Activated T-helper 17 cell treated with anti-CD3 and anti-CD28 coated beads, Interleukin-2, amount 50 U/mL, for 72 hours (primary cell): ENCODE data around the gene LRCH3. TPM values are rescaled to one million over a fixed set of nuclear protein-coding genes. Genes with fewer than 3 reads are reported as not detected.

Experiments
- ATAC-seq: fragments of 150-1000 bp; cut with Tn5 transposase; replicated peaks from 2 replicates; pipeline ENCODE4 v1.10.0; 2021; ENCODE audit warnings: mild to moderate bottlenecking, moderate library complexity
- H3K27ac Mint-ChIP-seq: one replicate; pipeline ENCODE4 v1.8.0; 2022; ENCODE audit warnings: mixed read lengths
- H3K27me3 Mint-ChIP-seq: one replicate; pipeline ENCODE4 v1.8.0; 2022; ENCODE audit warnings: mixed read lengths
- H3K36me3 Mint-ChIP-seq: one replicate; pipeline ENCODE4 v1.8.0; 2022; ENCODE audit warnings: low read depth, mild to moderate bottlenecking, mixed read lengths
- H3K4me1 Mint-ChIP-seq: one replicate; pipeline ENCODE4 v1.8.0; 2022; ENCODE audit warnings: mixed read lengths
- H3K4me3 Mint-ChIP-seq: one replicate; pipeline ENCODE4 v1.8.0; 2022; ENCODE audit warnings: mild to moderate bottlenecking, mixed read lengths
- H3K9me3 Mint-ChIP-seq: one replicate; pipeline ENCODE4 v1.8.0; 2022; ENCODE audit warnings: mixed read lengths
- total RNA-seq, 2 donors: library from RNA; stranded (reverse); gene quantifications; one replicate each; pipeline ENCODE4 v1.2.3, GENCODE V29; 2022

The LRCH3 gene
- total RNA-seq, 2 donors from 2014 or later: 59.2 to 62.8 TPM

DNA sequence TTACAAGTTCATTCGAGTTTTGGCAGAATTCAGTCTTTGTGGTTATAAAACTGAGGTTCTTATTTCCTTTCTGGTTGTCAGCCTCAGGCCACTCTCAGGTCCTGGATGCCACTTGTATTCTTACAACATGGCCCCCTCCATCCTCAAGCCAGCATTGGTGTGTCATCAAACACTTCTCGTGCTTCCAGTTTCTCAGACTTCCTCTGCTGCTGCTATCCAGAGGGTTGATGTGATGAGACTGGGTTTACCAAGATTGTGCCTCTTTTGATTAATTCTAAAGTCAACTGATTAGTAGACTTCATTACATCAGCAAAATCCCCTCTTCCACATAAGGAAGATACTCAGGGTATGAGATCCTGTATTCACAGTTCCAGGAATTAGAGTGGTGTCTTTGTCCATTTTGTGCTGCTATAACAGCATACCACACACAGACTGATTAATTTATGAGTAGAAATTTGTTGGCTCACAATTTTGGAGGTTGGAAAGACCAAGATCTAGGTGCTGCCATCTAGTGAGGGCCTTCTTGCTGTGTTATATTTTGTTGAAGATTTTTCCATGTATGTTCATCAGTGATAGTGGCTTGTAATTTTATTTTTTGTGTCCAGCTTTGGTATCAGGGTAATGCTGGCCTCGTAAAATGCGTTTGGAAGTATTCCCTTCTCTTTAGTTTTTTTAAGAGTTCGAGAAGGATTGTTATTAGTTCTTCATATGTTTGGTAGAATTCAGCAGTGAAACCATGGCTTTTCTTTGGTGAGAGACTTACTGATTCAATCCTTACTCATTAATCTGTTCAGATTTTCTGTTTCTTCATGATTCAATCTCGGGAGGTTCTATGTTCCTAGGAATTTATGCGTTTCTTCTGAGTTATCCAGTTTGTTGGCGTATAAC, 11.1 kb downstream of the LRCH3 start:
- Mint-ChIP-seq H3K27ac (peak overlapping the region; percentile 28), H3K4me3 (peak overlapping the region; percentile 31), H3K36me3 (peaks cover 6% of the 10 kb centered on the region), H3K9me3 (no peaks in the 10 kb centered on the region), H3K27me3 (no peaks in the 10 kb centered on the region), H3K4me1 (peaks cover 37% of the 10 kb centered on the region)
- ATAC-seq: peak; percentile 80

DNA sequence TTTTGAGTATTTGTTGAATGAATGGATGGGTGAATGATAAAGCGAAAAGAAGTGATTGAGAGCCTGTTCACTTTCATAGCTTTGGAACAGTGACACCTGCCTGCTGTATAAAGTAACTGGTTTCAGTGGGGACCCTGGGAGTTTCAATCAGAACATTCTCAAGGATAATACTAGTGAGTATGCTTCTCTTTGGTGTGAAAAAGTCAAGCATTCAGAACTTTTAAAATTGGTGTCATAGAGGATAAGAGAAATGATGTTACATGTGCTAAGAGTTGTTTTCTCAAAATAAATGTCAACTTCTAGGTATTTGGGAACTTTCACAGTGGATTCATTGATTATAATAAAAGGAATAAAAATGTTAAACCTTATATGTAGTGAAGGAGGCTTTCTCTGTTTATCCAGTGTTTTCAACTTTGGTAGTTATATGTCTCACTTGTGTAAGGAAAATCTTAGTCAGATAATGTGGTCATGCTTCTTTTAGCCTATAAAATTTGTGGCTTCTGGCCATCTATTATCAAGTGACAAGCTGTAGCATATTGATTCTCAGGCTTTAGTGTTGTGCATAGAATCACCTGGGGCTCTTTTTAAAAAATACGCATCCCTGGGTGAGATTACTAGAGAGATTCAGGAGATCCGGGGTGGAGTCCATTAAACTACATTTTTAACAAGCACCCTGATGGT, 11.9 kb downstream of the LRCH3 start:
- Mint-ChIP-seq H3K9me3 (no peaks in the 10 kb centered on the region), H3K4me1 (peaks cover 40% of the 10 kb centered on the region), H3K27ac (peak overlapping the region; percentile 28), H3K4me3 (peak overlapping the region; percentile 31), H3K36me3 (peaks cover 6% of the 10 kb centered on the region), H3K27me3 (no peaks in the 10 kb centered on the region)
- peak; percentile 32 for ATAC-seq

DNA sequence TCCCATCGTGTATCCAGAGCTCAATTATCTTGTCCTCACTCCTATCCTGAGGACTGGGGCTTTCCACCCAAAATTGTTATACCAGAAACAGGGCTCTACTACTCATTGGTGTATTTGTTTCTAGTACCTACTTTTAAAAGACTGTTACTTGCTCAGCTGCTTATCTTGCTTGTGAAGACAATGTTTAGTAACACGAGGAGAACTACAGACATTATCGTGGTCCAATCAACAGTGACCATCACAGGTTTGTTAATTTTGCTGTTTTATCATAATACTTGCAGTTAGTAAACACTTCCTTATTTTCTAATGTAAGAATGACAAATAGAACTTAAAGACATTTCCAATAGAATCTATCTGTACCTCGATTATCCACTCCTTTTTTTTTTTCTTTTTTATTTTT, 13.5 kb downstream of the LRCH3 start:
- Mint-ChIP-seq H3K4me1 (peaks cover 44% of the 10 kb centered on the region), H3K4me3 (no peak overlapping the region), H3K27me3 (no peaks in the 10 kb centered on the region), H3K9me3 (no peaks in the 10 kb centered on the region), H3K36me3 (peaks cover 6% of the 10 kb centered on the region), H3K27ac (no peak overlapping the region)
- no peak for ATAC-seq

DNA sequence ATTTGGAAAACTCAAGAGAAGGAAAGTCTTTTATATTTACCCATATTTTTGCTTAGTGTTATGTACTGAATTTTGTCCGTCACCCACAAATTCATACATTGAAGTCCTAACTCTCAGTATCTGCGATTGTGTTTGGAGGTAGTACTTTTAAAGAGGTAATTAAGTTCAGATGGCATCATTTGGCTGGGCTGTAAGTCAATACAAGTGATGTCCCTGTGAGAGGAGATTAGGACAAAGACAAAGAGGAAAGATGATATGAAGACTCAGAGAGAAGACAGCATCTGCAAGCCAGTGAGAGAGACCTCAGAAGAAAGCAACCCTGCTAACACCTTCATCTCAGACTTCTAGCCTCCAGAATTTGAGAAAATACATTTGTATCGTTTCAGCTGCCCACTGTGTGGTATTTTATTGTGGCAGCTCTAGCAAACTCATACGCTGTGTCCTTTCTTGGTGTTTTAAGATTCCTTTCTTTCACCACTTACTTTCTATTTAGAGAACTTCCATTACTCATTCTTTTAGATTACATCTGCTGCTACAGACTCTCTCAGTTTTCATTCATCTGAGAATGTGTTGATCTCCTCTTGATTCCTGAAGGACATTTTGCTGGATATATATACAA, 17.0 kb downstream of the LRCH3 start:
- Mint-ChIP-seq H3K9me3 (no peaks in the 10 kb centered on the region), H3K4me3 (no peak overlapping the region), H3K27ac (peak overlapping the region; percentile 23), H3K36me3 (peaks cover 6% of the 10 kb centered on the region), H3K27me3 (no peaks in the 10 kb centered on the region), H3K4me1 (peaks cover 25% of the 10 kb centered on the region)
- ATAC-seq: peak; percentile 73

DNA sequence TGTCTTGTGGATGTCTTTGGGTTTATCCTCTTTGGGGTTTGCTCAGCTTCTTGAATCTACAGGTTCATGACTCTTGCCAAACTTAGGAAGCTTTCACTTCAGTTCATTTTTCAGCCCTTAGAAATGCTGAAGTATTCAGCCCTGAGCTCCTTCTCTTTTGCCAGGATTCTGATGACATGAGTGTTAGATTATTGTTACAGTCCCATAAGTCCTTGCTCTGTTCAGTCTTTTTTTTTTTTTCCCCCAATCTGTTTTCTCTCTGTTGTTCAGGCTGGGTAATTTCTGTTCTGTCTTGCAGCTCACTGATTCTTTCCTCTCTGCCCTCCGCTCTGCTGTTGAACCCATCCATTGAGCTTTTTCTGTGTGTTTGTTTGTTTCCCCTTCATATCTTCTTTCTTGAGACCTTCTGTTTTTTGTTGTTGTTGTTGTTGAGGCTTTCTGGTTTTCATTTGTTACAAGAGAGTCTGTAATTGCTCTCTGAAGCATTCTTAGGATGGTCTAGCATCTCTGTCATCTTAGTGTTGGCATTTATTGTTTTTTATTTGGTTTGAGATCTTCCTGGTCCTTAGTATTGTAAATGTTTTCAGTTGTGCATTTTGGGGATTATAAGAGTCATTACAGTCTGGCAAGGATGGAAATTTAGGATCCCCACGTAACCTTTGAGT, 18.4 kb downstream of the LRCH3 start:
- Mint-ChIP-seq H3K27ac (peak overlapping the region; percentile 23), H3K4me3 (no peak overlapping the region), H3K4me1 (peaks cover 25% of the 10 kb centered on the region), H3K9me3 (no peaks in the 10 kb centered on the region), H3K36me3 (peaks cover 10% of the 10 kb centered on the region), H3K27me3 (no peaks in the 10 kb centered on the region)
- ATAC-seq: no peak

DNA sequence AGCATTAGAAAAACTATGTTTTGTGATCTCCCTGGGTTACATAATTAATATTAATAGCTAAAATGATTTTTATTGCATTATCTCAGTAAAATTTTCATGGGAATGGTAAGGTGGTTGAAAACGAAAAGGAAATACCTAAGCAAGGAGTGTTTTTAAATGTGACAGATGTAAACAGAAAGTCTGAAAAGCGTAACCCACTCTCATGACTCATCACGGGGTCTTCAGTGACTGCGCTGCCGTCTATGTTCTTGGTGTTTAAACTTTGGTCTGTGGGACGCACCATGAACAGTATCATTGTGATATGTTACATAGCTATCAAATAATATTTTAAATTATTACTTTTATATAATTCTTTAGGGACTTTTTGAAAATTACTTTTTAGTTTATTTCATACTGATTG, 19.8 kb downstream of the LRCH3 start:
- peaks cover 29% of the 10 kb centered on the region for H3K4me1 Mint-ChIP-seq
- H3K27ac Mint-ChIP-seq: no peak overlapping the region

DNA sequence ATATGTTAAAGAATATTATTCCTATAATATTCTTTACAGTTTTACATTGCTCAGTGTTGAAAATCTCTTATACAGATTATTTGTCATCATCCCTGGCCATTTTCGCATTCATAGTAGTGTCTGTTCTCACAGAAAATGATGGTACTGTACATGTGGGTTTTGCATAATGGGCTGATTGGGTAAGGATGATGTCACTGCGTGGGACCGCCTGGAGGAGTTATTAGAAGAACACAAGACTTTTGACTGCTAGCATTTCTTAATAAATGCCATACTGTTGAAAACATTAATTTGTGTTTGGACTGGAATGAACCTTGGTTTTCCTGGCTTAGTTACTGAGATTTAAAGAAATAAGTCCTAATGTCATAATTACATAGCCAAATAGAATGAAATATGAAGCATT, 20.3 kb downstream of the LRCH3 start:
- H3K4me3 Mint-ChIP-seq: no peak overlapping the region
- H3K27ac Mint-ChIP-seq: no peak overlapping the region
- H3K27me3 Mint-ChIP-seq: no peaks in the 10 kb centered on the region
- peaks cover 4% of the 10 kb centered on the region for H3K36me3 Mint-ChIP-seq
- H3K9me3 Mint-ChIP-seq: no peaks in the 10 kb centered on the region
- H3K4me1 Mint-ChIP-seq: peaks cover 29% of the 10 kb centered on the region
- ATAC-seq: no peak

More for the DNA sequence above, 19.8 kb downstream of the LRCH3 start:
- Mint-ChIP-seq H3K36me3 (peaks cover 9% of the 10 kb centered on the region), H3K4me3 (no peak overlapping the region), H3K9me3 (no peaks in the 10 kb centered on the region), H3K27me3 (no peaks in the 10 kb centered on the region)
- ATAC-seq: no peak

DNA sequence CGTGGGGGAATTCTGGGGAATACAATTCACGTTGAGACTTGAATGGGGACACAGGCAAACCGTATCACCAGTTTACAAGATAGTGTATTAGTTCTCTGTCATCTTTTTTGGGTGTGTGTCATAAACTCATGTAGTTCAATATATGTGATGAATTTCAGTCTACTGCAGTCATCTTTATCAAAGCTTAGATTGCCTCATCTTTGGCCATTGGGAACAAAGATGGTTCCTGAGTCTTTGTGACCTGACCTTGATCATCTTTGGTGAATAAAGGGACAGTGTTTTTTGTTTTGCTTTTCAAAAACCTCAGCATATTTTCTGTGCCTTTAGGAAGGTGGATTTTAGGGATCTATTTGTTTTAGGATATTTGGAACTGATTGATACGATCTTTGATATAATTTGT, 23.3 kb downstream of the LRCH3 start:
- no peak for ATAC-seq
- Mint-ChIP-seq H3K36me3 (peaks cover 22% of the 10 kb centered on the region), H3K27ac (no peak overlapping the region), H3K4me1 (peaks cover 9% of the 10 kb centered on the region), H3K4me3 (no peak overlapping the region), H3K9me3 (no peaks in the 10 kb centered on the region), H3K27me3 (no peaks in the 10 kb centered on the region)

DNA sequence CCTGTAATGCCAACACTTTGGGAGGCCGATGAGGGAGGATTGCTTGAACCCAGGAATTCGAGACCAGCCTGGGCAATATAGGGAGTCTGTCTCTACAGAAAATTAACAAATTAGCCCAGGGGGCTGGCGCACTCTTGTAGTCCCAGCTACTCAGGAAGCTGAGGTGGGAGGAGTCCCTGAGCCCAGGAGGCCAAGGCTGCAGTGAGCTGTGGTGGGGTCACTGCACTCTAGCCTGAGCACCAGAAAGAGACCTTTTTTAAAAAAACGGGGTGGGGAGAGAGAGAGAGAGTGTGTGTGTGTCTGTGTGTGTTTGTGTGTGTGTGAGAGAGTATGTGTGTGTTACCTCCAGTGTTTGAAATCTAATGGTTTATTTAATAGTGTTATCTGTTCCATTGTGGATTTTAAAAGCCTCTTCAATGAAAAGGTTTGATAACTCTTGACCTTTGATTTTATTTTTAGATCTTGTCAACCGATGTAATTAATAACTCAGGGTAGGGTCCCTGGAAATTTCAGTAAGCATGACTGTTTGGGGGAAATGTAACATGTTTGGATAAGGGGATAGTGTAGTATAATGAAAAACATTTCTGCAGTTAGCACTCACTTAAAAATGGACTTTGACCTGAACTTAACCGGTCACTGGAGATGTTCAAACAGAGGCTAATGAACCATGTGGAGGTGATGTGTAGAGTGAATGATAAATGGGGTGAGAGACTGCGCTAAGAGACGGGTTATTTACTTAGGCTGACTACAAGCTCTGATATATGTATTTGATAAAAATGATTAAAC, 29.7 kb downstream of the LRCH3 start:
- Mint-ChIP-seq H3K9me3 (no peaks in the 10 kb centered on the region), H3K4me1 (no peaks in the 10 kb centered on the region), H3K36me3 (peaks cover 72% of the 10 kb centered on the region), H3K27me3 (no peaks in the 10 kb centered on the region), H3K4me3 (no peak overlapping the region), H3K27ac (peak overlapping the region; percentile 8)
- ATAC-seq: no peak

DNA sequence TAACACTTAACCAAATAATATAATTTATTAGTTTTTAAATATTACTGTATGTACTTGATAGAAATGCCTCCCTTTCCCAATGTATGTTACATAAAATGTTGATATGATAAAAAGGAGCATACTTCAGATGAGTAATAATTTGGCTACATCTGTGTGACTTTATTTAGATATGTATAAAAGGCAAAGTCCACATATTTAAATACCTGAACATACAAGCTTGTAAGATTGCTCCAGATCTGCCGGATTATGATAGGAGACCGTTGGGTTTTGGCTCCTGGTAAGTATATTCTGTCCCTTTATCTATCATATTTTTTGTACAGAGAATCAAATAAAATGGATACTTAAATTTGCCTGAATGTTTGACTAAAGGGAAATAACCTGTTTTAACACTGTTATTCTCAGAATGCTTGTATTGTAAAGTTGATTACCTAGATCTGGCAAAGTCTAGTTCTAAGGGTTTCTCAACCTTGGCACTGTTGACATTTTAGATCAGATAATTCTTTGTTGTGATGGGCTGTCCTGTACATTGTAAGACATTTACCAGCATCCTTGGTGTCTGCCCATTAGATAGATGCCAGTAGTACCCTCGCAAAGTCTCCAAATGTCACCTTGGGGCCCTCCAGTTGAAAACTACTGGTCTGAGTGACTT, 38.5 kb downstream of the LRCH3 start:
- peak overlapping the region; percentile 58 for H3K27ac Mint-ChIP-seq
- H3K4me3 Mint-ChIP-seq: no peak overlapping the region
- H3K4me1 Mint-ChIP-seq: no peaks in the 10 kb centered on the region
- no peaks in the 10 kb centered on the region for H3K27me3 Mint-ChIP-seq
- no peaks in the 10 kb centered on the region for H3K9me3 Mint-ChIP-seq
- peaks cover 88% of the 10 kb centered on the region for H3K36me3 Mint-ChIP-seq
- no peak for ATAC-seq

DNA sequence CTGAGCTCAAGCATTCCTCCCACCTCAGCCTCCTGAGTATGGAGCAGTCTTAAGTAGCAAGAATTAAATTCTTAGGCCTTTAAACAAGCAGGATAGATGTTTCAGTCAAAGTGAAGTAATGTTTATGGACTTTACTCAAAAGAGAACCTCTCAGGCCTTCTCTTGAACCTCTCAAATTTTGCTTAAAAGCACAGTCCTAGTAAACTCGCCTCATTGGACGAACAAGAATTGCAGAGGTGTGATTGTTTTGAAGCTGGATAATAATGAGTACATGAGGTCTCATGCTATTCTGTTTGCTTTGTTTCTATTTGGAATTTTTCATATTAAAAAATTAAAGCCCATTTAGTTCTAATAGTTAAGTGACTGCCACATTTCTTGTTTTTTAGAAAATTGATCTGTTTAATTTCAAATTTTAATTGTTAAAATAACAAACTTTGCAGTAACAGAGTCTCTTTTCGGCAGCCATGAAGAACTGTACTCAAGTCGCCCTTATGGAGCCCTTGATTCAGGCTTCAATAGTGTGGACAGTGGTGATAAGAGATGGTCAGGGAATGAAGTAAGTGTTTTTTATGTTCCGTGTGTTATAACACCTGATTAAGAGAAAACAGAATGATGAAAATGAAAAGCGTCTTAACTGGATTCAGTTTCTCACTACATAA, 39.4 kb downstream of the LRCH3 start:
- H3K4me3 Mint-ChIP-seq: no peak overlapping the region
- peak overlapping the region; percentile 58 for H3K27ac Mint-ChIP-seq
- no peaks in the 10 kb centered on the region for H3K4me1 Mint-ChIP-seq
- no peaks in the 10 kb centered on the region for H3K9me3 Mint-ChIP-seq
- H3K27me3 Mint-ChIP-seq: no peaks in the 10 kb centered on the region
- no peak for ATAC-seq
- H3K36me3 Mint-ChIP-seq: peaks cover 92% of the 10 kb centered on the region

DNA sequence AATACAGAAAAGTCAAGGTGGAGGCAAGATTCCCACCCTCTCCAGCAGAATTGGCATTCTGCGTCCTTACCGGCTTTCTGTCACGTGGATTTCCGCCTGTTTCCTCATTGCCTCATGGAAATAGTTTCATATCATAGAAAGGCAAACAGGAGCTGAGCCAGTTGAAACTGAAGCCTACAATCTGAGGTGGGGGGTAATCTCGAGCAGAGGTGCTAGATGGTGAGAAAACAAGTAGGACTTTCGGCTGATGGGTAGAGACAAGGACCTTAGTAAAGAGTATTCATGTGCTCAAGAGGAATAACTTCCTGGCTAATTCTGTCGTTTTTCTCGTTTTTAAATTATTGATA, 39.9 kb downstream of the LRCH3 start:
- no peaks in the 10 kb centered on the region for H3K27me3 Mint-ChIP-seq
- H3K4me3 Mint-ChIP-seq: no peak overlapping the region
- H3K27ac Mint-ChIP-seq: no peak overlapping the region
- no peaks in the 10 kb centered on the region for H3K4me1 Mint-ChIP-seq
- no peak for ATAC-seq
- H3K36me3 Mint-ChIP-seq: peaks cover 93% of the 10 kb centered on the region
- no peaks in the 10 kb centered on the region for H3K9me3 Mint-ChIP-seq
